Caki2 (cell line): ENCODE results near the gene ZNF223. TPM values are rescaled to one million over a fixed set of nuclear protein-coding genes. Genes with fewer than 3 reads are reported as not detected.

Source experiments
- DNase-seq: peaks from one replicate; pipeline ENCODE4 v3.0.0-alpha.2; 2015; ENCODE audit warnings: low read depth
- in situ Hi-C: cut with HindIII; loops from 2 replicates; pipeline ENCODE4 v1.10.0; 2016; ENCODE audit warnings: low sequenced_read_pairs, low pct_unique_long_range_greater_than_20kb, mixed read lengths
- total RNA-seq: library from RNA; depleted of rRNA; stranded (reverse); fragments of >200 nt; shearing (Covaris generic); gene quantifications from 2 replicates; pipeline ENCODE4 v1.2.3, GENCODE V29; 2014; ENCODE audit warnings: low replicate concordance; rRNA removed

ZNF223 gene
- 3.2 and 17.8 TPM in 2 replicates for total RNA-seq

DNA sequence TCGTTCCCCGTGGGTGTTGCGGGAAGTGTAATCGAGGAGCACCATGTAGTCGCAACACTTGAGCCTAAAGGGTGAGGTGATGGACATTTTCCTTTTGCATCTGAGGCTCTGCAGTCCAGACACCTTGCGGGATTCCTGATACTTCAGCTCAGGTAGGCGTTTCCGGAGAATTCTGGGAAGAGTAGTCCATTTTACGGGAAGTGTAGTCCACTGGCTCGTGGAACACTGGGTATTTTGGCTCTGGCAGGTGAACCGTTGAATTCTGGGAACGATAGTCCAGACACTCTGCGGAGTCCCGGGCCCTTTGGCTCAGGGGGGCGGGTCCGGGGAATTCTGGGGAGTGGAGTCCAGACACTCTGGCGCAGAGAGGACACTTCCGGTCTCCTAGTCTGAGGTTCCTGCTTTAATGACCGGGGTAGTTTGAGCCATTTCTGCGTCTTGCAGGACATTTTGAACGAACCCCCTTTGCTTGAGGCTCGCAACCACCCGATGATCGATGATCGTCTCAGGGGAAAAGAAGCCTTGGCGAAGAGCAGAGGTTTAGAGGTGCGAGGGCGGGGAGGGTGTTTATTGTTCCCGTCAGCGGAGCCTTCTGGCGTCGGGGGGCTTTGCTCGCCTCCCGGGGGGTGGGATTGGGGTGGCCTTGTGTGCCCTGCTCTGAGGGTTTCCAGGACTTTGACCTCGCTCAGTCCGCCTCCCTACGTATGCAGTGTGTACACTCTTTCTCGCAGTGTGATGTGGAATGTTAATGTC, at the start of gene ZNF223:
Gene ZNF223, plus strand, starts transcription at position 387 of the 753 bp plus-strand sequence. CDS start 3,141 bp downstream, outside the sequence.
- peak; percentile 90 for DNase-seq
- in situ Hi-C loops = no loop called here

DNA sequence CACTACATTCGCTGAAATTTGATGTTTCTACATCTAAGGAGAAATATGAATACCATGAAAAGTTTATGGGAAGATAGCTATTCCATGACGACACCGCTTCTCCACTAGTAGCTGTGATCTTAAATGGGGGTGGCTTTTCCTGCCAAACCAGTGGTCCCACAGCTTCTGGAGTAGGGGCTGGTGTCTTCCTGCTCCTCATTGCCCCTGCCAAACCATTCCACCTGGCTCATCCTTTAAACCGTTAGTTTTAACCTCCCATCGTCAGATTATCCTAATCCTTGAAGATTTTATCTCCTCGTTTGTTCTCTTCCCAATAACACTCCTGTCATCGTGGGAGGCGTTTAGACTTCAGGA, 49.6 kb upstream of the ZNF223 start:
- DNase-seq = no peak
- in situ Hi-C loops = no loop called here

DNA sequence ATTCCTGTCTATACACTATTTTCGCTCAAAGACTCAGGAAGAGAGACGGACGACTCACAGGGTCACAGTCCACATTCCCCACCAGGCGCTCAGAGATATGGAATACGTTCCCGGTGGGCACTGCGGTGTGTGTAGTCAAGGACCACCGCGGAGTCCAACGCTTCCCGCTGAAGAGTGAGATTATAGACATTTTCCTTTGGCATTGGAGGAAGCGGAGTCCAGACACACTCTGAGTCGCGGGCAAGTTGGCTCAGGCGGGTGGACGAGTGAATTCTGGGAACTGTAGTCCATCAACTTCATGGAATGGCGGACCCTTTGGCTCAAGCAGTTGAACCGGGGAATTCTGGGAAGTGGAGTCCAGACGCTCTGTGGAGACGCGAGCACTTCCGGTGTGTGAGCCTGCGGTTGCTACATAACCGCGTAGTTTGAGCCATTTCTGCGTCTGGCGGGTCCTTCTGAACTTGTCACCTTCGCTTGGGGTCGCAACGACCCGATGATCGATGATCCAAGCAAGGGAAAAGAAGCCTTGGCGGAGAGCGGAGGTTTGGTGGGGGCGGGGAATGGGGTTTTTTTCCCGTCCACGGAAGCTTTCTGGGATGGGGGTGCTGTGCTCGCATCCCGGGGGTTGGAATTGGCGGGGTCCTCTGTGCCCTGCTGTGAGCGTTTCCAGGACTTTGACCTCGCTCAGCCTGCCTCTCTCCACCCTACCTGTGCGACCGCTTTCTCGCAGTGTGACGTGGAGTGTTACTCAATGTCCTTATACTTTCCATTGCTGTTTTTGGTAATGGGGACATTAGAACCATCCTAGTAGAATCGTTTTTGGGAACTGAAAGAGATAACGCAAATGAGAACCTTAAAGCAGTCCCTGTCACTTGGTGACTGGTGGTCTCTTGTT, 49.0 kb upstream of the ZNF223 start, which contains the start of gene ZNF230:
Gene ZNF230, plus strand, starts transcription at position 392 of the 895 bp plus-strand sequence. CDS start 4,122 bp downstream, outside the sequence.
- DNase-seq = peak; percentile 89
- in situ Hi-C loops = no loop called here

DNA sequence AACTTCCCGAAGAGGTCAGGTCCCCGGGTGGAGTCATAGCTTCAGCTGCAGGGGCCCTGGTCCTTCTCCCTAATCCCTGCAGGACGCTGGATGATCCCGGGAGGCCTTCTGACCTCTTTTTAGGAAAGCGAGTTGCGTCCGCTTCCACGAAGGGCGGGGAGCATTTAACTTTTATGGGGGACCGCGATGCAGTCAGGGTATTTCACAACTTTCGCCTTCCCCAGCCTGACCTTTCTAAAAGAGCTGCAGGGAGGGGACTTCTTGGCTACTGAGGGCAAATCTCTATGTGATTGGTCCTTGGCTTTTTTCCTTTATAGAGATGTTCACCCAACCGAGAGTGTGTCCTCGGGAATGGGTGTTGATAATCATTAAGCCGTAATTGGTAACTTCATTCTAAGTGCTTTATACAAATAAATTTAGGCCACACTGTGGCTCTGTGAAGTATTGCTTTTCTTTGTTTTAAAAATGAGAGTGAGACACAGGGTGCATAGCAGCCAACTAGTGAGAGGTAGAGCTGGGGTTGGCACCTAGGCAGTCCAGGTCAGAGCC, 48.3 kb upstream of the ZNF223 start:
- DNase-seq = peak; percentile 71
- in situ Hi-C loops = no loop called here

DNA sequence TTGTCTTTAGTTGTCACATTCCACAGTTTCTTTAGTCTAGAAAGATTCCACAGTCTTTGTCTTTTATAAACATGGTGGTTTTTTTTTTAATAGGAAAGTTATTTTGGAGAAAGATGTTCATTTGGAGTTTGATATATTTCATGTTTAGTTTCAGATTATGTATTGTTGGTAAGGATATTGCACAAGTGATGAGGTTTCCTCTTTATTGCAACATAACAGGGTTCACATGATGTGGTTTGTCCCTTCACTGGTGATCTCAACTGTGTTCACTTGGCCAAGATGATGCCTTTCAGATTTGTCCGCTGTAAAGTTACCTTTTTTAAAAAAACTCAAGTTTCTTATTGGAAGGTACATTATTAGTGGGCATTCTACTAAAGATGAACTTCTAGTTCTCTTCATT, 45.9 kb upstream of the ZNF223 start:
- no peak for DNase-seq
- in situ Hi-C loops = no loop called here

DNA sequence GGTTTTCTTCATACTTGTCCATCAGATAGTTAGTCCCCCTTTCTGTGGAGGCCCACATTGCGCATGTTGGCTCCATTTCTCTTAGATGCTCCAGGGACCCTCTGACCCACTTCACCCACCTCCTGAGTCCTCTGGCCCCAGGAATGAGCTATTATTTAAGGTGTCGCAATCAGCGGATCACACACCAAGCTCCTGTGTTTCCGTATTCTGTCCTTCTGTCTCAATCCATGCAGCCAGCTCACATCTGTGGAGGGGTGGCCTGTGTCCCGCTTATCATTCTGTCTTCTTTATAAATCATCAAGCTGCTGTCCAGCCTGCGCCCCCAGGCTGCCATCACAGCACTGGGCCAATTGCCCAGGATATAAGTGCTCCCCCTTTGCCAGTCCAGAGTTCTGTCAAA, 44.4 kb upstream of the ZNF223 start:
- DNase-seq = no peak
- in situ Hi-C loops = no loop called here

DNA sequence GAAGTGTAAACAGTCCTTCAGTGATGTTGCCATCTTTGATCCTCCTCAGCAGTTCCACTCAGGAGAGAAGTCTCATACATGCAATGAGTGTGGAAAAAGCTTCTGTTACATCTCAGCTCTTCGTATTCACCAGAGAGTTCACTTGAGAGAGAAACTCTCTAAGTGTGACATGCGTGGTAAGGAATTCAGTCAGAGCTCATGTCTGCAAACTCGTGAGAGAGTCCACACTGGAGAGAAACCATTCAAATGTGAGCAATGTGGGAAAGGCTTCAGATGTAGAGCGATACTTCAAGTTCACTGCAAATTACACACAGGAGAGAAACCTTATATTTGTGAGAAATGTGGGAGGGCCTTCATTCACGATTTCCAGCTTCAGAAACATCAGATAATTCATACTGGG, 41.4 kb upstream of the ZNF223 start:
- no peak for DNase-seq
- in situ Hi-C loops = no loop called here

DNA sequence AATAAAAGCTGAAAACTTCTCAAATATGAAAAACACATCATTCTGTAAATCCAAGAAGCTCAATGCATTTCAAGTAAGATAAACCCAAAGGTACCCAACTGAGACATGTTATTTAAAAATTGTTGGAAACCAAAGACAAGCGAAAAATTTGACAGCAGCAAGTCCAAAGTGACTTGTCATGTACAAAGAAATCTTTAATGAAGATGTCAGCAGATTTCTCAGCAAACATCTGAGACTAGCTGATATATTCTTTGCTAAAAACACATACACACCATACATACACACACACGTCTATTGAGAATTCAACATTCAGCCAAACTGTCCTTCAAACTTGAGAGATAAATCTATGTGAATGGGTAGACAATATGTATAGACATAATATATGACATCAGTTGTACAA, 32.3 kb upstream of the ZNF223 start:
- in situ Hi-C loops = no loop called here
- no peak for DNase-seq

DNA sequence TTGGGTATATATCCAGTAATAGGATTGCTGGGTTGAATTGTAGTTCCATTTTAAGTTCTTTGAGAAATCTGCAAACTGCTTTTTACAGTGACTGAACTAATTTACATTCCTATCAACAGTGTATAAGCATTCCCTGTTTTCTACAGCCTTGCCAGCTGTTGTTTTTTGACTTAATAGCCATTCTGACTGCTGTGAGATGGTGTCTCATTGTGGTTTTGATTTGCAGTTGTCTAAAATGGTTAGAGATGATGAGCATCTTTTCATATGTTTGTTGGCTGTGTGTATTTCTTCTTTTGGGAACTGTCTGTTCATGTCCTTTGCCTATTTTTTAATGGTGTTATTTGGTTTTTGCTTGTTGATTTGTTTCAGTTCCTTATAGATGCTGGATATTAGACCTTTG, 30.6 kb upstream of the ZNF223 start:
- in situ Hi-C loops = no loop called here
- DNase-seq = no peak

DNA sequence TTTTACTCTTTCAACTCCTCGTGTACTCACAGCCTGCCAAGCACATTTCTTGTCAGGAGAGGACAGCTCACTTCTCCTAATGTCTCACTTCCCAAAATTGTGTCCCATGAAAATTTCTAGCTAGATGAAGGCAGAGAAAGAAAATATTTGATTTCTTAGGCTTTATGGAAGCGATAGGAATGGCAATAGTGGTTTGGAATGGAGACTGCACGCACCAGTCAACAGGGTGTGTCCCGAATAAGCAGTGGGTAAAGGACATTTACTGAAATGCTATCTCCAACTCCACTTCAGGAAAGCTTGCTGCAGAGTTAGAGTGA, 27.0 kb upstream of the ZNF223 start:
- DNase-seq = no peak
- in situ Hi-C loops = no loop called here

DNA sequence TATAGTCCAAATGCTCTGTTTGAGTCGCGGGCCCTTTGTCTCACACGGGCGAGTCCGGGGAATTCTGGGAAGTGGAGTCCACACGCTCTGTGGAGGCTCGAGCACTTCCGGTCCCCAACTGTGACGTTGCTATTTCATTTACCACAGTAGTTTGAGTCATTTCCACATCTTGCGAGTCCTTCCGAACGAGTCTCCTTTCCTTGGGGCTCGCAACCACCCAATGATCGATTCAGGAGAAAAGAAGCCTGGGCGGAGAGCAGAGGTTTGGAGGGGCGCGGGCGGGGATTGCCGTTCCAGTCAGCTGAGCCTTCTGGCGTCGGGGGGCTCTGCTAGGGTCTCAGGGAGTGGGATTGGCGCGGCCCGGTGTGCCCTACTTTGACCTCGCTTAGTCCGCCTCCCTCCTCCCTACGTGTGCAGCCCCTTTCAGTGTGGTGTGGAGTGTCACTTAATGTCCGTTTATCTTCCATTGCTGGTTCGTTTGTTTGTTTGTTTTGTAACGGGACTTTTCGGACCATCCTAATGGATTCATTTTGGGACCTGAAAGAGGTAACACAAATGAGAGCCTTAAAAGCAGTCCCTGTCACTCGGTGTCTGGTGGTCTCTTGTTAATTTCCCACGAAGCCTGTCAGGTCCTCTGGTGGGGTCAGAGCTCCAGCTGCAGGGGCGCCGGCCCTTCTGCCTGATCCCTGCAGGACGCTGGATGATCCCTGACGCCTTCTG, 26.5 kb upstream of the ZNF223 start, which contains the start of gene ZNF222:
Gene ZNF222, plus strand, starts transcription at position 163 of the 720 bp plus-strand sequence. Its CDS starts 58 bp downstream, at position 221.
- in situ Hi-C loops = no loop called here
- DNase-seq = peak; percentile 74

DNA sequence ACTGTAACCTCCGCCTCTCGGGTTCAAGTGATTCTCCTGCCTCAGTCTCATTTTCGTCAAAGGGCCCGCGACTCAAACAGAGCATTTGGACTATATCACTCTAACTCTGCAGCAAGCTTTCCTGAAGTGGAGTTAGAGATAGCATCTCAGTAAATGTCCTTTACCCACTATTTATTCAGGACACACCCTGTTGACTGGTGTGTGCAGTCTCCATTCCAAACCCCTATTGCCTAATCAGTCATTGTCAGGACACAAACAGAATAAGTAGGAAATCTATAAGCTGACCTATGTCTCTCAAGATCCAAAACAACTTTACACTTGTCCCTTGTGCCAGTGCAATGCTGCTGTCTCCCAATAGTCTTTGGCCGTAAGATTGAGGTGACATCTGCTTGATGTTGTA, 25.2 kb upstream of the ZNF223 start:
- in situ Hi-C loops = no loop called here
- no peak for DNase-seq

DNA sequence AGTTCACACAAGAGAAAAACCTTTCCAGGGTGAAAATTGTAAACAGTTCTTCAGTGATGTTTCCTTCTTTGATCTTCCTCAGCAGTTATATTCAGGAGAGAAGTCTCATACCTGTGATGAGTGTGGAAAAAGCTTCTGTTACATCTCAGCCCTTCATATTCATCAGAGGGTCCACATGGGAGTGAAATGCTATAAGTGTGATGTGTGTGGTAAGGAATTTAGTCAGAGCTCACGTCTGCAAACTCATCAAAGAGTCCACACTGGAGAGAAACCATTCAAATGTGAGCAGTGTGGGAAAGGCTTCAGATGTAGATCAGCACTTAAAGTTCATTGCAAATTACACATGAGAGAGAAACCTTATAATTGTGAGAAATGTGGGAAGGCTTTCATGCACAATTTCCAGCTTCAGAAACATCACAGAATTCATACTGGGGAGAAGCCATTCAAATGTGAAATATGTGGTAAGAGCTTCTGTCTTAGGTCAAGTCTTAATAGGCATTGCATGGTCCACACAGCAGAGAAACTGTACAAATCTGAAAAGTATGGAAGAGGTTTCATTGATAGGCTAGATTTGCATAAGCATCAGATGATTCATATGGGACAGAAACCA, 19.7 kb upstream of the ZNF223 start:
- in situ Hi-C loops = no loop called here
- DNase-seq = no peak

DNA sequence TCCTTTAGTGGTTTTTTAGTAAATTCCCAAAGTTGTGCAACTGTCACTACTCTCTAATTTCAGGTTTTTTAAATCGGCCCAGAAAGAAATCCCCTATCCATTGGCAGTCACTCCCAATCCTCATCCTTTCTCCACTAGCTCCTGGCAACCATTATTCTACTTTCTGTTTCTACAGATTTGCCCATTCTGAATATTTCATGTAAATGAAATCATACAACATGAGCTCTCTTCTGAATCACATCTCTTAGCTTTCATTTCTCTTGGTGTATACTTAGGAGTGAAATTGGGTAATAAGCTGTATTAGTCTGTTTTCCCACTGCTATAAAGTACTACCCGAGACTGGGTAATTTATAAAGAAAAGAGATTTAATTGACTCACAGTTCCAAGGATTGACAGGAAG, 9.7 kb upstream of the ZNF223 start:
- no peak for DNase-seq
- in situ Hi-C loops = no loop called here

DNA sequence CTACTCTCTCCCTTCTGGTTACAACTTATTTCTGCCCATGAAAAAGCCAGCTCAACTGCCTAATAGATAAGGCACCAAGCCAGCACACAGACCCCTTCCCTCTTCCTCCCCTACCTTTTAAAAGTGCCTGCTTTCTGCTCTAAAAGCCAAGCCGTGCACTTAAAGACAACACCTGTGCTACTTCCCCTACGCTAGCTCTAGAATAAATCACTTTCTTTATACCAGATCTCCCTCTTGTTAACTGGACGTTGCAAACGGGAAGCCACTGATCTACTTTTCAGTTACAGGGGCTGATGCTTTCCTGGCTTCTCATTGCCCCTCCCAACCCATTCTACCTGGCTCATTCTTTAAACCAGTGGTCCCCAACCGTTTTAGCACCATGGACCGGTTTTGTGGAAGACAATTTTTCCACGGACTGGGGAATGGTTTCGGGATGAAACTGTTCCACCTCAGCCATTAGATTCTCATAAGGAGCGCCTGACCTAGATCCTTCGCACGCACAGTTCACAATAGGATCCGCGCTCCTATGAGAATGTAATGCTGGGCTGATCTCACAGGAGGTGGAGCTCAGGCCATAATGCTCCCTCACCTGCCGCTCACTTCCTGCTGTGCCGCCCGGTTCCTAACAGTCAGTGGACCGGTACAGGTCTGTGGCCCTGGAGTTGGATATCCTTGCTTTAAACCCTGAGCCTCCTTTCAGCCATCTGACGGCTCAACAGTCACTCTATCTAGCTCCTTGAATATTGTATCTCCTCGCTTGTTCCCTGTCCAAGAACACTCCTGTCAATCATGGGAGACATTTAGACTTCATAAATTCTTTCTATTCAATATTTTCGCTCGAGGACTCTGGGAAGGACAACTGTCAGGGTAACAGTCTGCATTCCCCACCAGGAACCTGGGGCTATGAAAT, 841 bp upstream of the ZNF223 start:
- DNase-seq = no peak
- in situ Hi-C loops = no loop called here

DNA sequence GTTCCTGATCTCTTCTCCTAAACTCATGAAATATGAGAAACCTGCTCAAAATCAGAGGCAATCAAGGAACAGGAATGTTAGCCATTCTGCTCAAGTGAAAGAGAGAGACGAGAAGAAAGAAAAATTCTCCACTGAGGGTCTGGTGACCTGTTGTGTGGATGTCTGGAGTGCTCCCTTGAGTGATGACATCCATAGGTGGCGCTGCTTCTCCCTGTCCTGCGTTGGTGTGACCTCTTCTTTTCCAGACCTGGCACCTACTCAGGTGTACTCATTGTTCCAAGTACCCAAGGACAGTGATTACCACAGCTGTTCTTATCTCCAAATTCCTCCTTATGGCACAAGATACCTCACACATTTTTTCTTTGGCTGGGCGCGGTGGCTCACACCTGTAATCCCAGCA, 4.0 kb downstream of the ZNF223 start:
- in situ Hi-C loops = no loop called here
- DNase-seq = no peak

DNA sequence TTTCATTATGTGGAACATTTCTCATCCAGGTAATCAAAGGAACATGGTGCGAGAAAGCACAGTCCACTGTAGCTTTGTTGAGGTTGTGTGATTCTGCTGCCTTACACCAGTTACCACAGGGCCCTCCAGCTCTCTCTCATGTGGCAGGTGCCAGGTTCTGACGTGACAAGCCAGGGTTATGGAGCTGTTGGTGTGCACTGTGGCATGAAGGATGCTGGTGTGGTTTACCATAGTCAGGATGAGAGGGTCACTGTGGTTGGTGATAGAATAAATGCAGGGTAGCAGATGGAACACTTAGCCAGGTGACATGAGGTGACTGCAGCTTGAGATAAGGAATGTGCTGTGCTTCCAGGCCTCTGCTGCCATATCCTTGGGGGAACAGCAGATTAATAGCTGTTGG, 7.4 kb downstream of the ZNF223 start:
- no peak for DNase-seq
- in situ Hi-C loops = no loop called here
